GM19467 (cell line): Measurements from ENCODE around the gene DCDC2C.

ENCODE experiments used
- ATAC-seq: cut with Tn5 transposase; IDR thresholded peaks from one replicate; pipeline ENCODE4 v1.9.1; 2021; ENCODE audit warnings: mild to moderate bottlenecking, moderate library complexity; ENCODE audit not compliant: unreplicated experiment

Gene DCDC2C

GRCh38 chr2:3742743-3743508 lies 39.6 kb downstream of the DCDC2C start:
- ATAC-seq, result no peak

- ATAC-seq, result no peak
Measured at GRCh38 chr2:3743951-3744555, 40.7 kb downstream of the DCDC2C start.

GRCh38 chr2:3745920-3746319 lies 42.5 kb downstream of the DCDC2C start:
- no peak for ATAC-seq

- no peak for ATAC-seq
Measured at GRCh38 chr2:3747032-3747654, 43.8 kb downstream of the DCDC2C start.

- no peak for ATAC-seq
Measured at GRCh38 chr2:3747826-3748225, 44.5 kb downstream of the DCDC2C start.

- no peak for ATAC-seq
Measured at GRCh38 chr2:3749201-3749600, 45.8 kb downstream of the DCDC2C start.

- no peak for ATAC-seq
Measured at GRCh38 chr2:3751251-3751650, 47.9 kb downstream of the DCDC2C start.

- ATAC-seq, result no peak
Measured at GRCh38 chr2:3751806-3752205, 48.4 kb downstream of the DCDC2C start.

GRCh38 chr2:3752376-3752775 lies 49.0 kb downstream of the DCDC2C start:
- ATAC-seq, result no peak

- ATAC-seq, result no peak
Measured at GRCh38 chr2:3753561-3753960, 50.2 kb downstream of the DCDC2C start.

- no peak for ATAC-seq
Measured at GRCh38 chr2:3754280-3754679, 50.9 kb downstream of the DCDC2C start.

- no peak for ATAC-seq
Measured at GRCh38 chr2:3754795-3755194, 51.4 kb downstream of the DCDC2C start.

GRCh38 chr2:3755277-3755676 lies 51.9 kb downstream of the DCDC2C start:
- no peak for ATAC-seq

GRCh38 chr2:3756306-3756705 lies 52.9 kb downstream of the DCDC2C start:
- ATAC-seq, result no peak

GRCh38 chr2:3758906-3759305 lies 55.5 kb downstream of the DCDC2C start:
- ATAC-seq, result no peak

GRCh38 chr2:3759331-3759730 lies 56.0 kb downstream of the DCDC2C start:
- no peak for ATAC-seq

- no peak for ATAC-seq
Measured at GRCh38 chr2:3759761-3760160, 56.4 kb downstream of the DCDC2C start.

- ATAC-seq, result no peak
Measured at GRCh38 chr2:3761272-3761671, 57.9 kb downstream of the DCDC2C start.

- ATAC-seq, result no peak
Measured at GRCh38 chr2:3762771-3763447, 59.5 kb downstream of the DCDC2C start.

GRCh38 chr2:3766824-3767223 lies 63.4 kb downstream of the DCDC2C start:
- no peak for ATAC-seq

GRCh38 chr2:3768960-3769765 lies 65.8 kb downstream of the DCDC2C start:
- ATAC-seq, result no peak
